ENCODE measurements around the gene TNFRSF1A.
"Not testable (repeated sequence)": the region's sequence is repeated elsewhere in the genome, so short reads cannot be mapped to it uniquely, and the experiment has no call there.

TNFRSF1A gene

DNA sequence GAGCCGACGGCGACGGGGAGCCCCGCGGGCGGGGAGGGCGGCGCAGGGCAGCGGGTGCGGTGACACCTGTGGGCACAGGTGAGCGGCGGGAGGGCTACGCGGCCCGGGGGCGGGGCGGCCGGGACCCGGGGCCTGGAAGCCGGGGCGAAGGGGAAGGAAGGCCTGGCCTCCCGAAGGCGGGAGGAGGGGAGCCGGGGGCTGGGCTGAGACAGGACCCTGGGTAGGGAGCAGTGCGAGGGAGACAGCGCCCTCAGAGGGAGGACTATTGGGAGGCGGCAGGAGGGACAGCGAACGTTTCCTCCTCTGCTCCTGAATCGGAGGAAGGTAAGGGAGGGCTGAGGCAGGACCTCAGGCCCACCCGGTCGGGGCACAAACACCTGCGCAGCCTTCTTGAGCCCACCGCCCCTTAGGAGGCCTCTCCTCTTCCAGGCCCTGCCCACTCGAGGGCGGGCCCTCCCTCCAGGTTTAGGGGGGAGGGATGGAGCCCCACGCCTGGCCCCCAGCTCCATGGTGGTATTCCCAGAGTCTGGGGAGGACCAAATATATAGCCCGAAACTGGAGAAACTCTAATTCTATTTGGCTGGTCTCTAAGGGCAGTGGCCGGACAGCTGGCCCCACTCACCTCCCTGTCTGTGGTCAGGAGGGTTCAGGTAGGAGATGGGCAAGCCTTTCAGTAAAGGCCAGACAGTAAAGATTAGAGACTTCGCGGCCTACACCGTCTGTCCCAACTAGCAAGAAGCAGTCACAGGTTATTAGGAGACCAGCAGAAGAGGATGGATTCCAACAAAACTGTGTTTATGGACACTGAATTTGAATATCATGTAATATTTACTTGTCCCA, 30.9 kb downstream of the TNFRSF1A start:
- no peak overlapping the region for H3K9ac ChIP-seq (ENCODE audit: low read length)
- H3K4me1 ChIP-seq (ENCODE audit: control insufficient read depth, insufficient read depth, low read length), result no peaks in the 10 kb centered on the region
- H3K4me3 ChIP-seq (ENCODE audit: low read length), result peak overlapping the region; percentile 53
- peaks cover 7% of the 10 kb centered on the region for H3K27me3 ChIP-seq (ENCODE audit: control insufficient read depth, insufficient read depth, low read length)
- no peak overlapping the region for H3K27ac ChIP-seq (ENCODE audit: low read depth, low read length)
- no peaks in the 10 kb centered on the region for H3K36me3 ChIP-seq (ENCODE audit: control insufficient read depth, insufficient read depth, low read length)

DNA sequence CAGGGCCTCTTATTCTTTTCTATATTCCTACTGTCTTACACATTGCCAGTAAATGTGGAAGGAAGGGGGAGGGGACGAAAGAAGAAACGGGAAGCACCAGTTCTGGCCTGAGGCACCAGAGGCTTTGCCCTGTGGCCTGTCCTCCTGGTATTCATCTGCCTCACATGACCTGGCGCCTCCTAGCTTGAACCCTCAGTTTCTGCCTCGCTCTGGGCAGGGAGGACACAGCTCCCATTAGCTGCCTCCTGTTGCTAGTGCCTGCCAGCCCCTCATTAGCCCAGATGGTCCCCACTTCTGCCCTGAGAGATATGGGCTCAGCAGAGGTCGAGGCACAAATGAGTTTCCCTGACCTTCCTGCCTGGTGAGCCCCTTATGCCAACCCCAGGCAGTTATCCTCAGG, 34.3 kb downstream of the TNFRSF1A start:
- Histone ChIP-seq H3K27me3 (ENCODE audit: control insufficient read depth, insufficient read depth, low read length) (peaks cover 3% of the 10 kb centered on the region), H3K4me1 (ENCODE audit: control insufficient read depth, insufficient read depth, low read length) (no peaks in the 10 kb centered on the region), H3K36me3 (ENCODE audit: control insufficient read depth, insufficient read depth, low read length) (no peaks in the 10 kb centered on the region), H3K4me3 (ENCODE audit: low read length) (no peak overlapping the region), H3K9ac (ENCODE audit: low read length) (no peak overlapping the region), H3K27ac (ENCODE audit: low read depth, low read length) (no peak overlapping the region)

GRCh38 chr12:6306599-6307220, 35.2 kb downstream of the TNFRSF1A start:
- Histone ChIP-seq H3K36me3 (ENCODE audit: control insufficient read depth, insufficient read depth, low read length) (no peaks in the 10 kb centered on the region), H3K4me1 (ENCODE audit: control insufficient read depth, insufficient read depth, low read length) (no peaks in the 10 kb centered on the region), H3K27ac (ENCODE audit: low read depth, low read length) (no peak overlapping the region), H3K27me3 (ENCODE audit: control insufficient read depth, insufficient read depth, low read length) (peaks cover 3% of the 10 kb centered on the region), H3K9ac (ENCODE audit: low read length) (no peak overlapping the region), H3K4me3 (ENCODE audit: low read length) (no peak overlapping the region)

DNA sequence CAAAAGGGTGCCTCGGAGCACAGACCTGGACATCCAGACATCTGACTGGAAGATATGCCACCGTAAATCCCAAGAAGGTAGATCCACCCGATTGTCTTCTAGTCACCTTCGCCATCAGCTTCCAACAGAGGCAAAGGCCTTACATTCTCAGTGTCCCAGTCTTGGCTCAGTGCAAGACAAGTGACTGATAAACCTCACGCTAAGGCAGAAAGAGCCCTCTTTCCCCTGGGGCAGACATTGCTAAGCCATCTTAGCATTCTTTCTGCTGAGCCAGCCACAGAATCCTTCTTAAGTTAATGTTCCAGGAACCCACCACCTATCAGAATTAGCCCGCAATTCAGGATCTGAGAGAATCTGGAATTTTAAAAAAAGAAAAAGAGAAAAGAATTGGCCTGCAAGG, 35.7 kb downstream of the TNFRSF1A start:
- H3K27ac ChIP-seq (ENCODE audit: low read depth, low read length), result no peak overlapping the region
- no peak overlapping the region for H3K4me3 ChIP-seq (ENCODE audit: low read length)
- no peaks in the 10 kb centered on the region for H3K36me3 ChIP-seq (ENCODE audit: control insufficient read depth, insufficient read depth, low read length)
- H3K27me3 ChIP-seq (ENCODE audit: control insufficient read depth, insufficient read depth, low read length), result peaks cover 3% of the 10 kb centered on the region
- H3K9ac ChIP-seq (ENCODE audit: low read length), result no peak overlapping the region
- H3K4me1 ChIP-seq (ENCODE audit: control insufficient read depth, insufficient read depth, low read length), result no peaks in the 10 kb centered on the region

- Histone ChIP-seq H3K36me3 (ENCODE audit: control insufficient read depth, insufficient read depth, low read length) (no peaks in the 10 kb centered on the region), H3K27me3 (ENCODE audit: control insufficient read depth, insufficient read depth, low read length) (no peaks in the 10 kb centered on the region), H3K4me1 (ENCODE audit: control insufficient read depth, insufficient read depth, low read length) (no peaks in the 10 kb centered on the region), H3K27ac (ENCODE audit: low read depth, low read length) (no peak overlapping the region), H3K9ac (ENCODE audit: low read length) (no peak overlapping the region), H3K4me3 (ENCODE audit: low read length) (no peak overlapping the region)
These were observed 38.8 kb downstream of the TNFRSF1A start for GRCh38 chr12:6303071-6303470.

DNA sequence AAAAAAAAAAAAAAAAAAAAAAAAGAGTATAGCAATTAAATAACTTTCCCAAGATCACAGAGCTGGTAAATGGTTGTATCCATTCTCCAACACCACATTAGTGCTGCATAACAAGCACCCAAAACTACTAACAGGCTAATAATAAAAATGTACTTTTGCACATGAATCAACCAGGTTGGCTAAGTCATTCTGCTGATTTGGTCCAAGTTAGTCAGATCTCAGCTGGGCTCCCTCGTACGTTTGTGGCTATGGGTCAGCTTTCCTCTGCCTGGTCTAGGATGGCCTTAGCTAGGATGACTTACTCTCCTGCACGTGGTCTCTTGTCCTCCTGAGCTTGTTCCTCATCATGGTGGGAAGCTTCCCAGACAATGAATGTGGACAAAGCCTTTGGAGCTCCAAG, 39.3 kb downstream of the TNFRSF1A start:
- Histone ChIP-seq H3K4me1 (ENCODE audit: control insufficient read depth, insufficient read depth, low read length) (no peaks in the 10 kb centered on the region), H3K27me3 (ENCODE audit: control insufficient read depth, insufficient read depth, low read length) (no peaks in the 10 kb centered on the region)

DNA sequence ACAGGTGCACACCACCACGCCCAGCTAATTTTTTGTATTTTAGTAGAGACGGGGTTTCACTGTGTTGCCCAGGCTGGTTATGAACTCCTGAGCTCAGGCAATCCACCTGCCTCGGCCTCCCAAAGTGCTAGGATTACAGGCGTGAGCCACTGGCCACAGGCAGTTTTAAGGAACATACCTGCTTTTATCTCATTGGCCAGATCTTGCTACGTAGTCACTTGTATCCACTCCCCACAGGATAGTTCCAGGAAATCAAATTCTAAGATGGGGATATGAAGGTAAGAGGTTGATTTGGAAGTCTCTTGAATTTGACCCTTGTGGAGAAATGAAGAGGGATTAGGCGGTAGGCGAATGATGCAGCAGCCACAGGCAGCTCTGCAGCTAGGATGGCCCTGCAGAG, 40.2 kb downstream of the TNFRSF1A start:
- Histone ChIP-seq H3K4me3 (ENCODE audit: low read length) (no peak overlapping the region), H3K4me1 (ENCODE audit: control insufficient read depth, insufficient read depth, low read length) (no peaks in the 10 kb centered on the region), H3K27me3 (ENCODE audit: control insufficient read depth, insufficient read depth, low read length) (no peaks in the 10 kb centered on the region), H3K36me3 (ENCODE audit: control insufficient read depth, insufficient read depth, low read length) (no peaks in the 10 kb centered on the region), H3K27ac (ENCODE audit: low read depth, low read length) (no peak overlapping the region), H3K9ac (ENCODE audit: low read length) (no peak overlapping the region)

More for the DNA sequence above, 39.3 kb downstream of the TNFRSF1A start:
- Histone ChIP-seq H3K27ac (ENCODE audit: low read depth, low read length) (no peak overlapping the region), H3K9ac (ENCODE audit: low read length) (no peak overlapping the region), H3K4me3 (ENCODE audit: low read length) (no peak overlapping the region), H3K36me3 (ENCODE audit: control insufficient read depth, insufficient read depth, low read length) (no peaks in the 10 kb centered on the region)

DNA sequence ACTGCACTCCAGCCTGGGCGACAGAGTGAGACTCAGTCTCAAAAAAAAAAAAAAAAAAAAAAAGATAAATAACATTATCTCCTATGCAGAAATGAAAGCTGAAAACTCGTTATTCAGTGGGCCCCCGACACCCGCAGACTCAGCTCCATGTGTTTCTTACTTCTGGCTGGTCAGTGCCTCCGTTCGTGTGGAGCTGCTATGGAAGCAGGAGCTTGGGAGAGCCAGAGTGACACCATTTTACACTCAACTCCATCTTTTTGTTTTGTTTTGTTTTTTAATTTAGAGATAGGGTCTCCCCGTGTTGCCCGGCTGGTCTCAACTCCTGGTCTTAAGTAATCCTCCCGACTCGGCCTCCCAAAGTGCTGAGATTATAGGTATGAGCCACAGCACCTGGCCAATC, 44.7 kb downstream of the TNFRSF1A start:
- H3K9ac ChIP-seq (ENCODE audit: low read length), result no peak overlapping the region
- no peak overlapping the region for H3K4me3 ChIP-seq (ENCODE audit: low read length)
- peaks cover 8% of the 10 kb centered on the region for H3K4me1 ChIP-seq (ENCODE audit: control insufficient read depth, insufficient read depth, low read length)
- no peak overlapping the region for H3K27ac ChIP-seq (ENCODE audit: low read depth, low read length)
- no peaks in the 10 kb centered on the region for H3K36me3 ChIP-seq (ENCODE audit: control insufficient read depth, insufficient read depth, low read length)
- no peaks in the 10 kb centered on the region for H3K27me3 ChIP-seq (ENCODE audit: control insufficient read depth, insufficient read depth, low read length)

GRCh38 chr12:6295094-6295811, 46.6 kb downstream of the TNFRSF1A start:
- peak overlapping the region; percentile 22 for H3K27ac ChIP-seq (ENCODE audit: low read depth, low read length)
- H3K36me3 ChIP-seq (ENCODE audit: control insufficient read depth, insufficient read depth, low read length), result no peaks in the 10 kb centered on the region
- peak overlapping the region; percentile 2 for H3K4me3 ChIP-seq (ENCODE audit: low read length)
- H3K27me3 ChIP-seq (ENCODE audit: control insufficient read depth, insufficient read depth, low read length), result no peaks in the 10 kb centered on the region
- peaks cover 8% of the 10 kb centered on the region for H3K4me1 ChIP-seq (ENCODE audit: control insufficient read depth, insufficient read depth, low read length)
- H3K9ac ChIP-seq (ENCODE audit: low read length), result no peak overlapping the region

GRCh38 chr12:6294156-6295093, 47.5 kb downstream of the TNFRSF1A start:
- Histone ChIP-seq H3K36me3 (ENCODE audit: control insufficient read depth, insufficient read depth, low read length) (no peaks in the 10 kb centered on the region), H3K27ac (ENCODE audit: low read depth, low read length) (peak overlapping the region; percentile 3), H3K27me3 (ENCODE audit: control insufficient read depth, insufficient read depth, low read length) (no peaks in the 10 kb centered on the region), H3K4me1 (ENCODE audit: control insufficient read depth, insufficient read depth, low read length) (peaks cover 8% of the 10 kb centered on the region), H3K9ac (ENCODE audit: low read length) (no peak overlapping the region), H3K4me3 (ENCODE audit: low read length) (peak overlapping the region; percentile 3)

- no peak overlapping the region for H3K27ac ChIP-seq (ENCODE audit: low read depth, low read length)
- H3K4me1 ChIP-seq (ENCODE audit: control insufficient read depth, insufficient read depth, low read length), result peaks cover 8% of the 10 kb centered on the region
- H3K36me3 ChIP-seq (ENCODE audit: control insufficient read depth, insufficient read depth, low read length), result no peaks in the 10 kb centered on the region
- H3K4me3 ChIP-seq (ENCODE audit: low read length), result no peak overlapping the region
- H3K9ac ChIP-seq (ENCODE audit: low read length), result no peak overlapping the region
- no peaks in the 10 kb centered on the region for H3K27me3 ChIP-seq (ENCODE audit: control insufficient read depth, insufficient read depth, low read length)
These were observed 49.3 kb downstream of the TNFRSF1A start for GRCh38 chr12:6292606-6293005.

- not testable (repeated sequence) for H3K36me3 ChIP-seq (ENCODE audit: control insufficient read depth, insufficient read depth, low read length); H3K4me3 ChIP-seq (ENCODE audit: low read length); H3K9ac ChIP-seq (ENCODE audit: low read length); H3K27me3 ChIP-seq (ENCODE audit: control insufficient read depth, insufficient read depth, low read length); H3K27ac ChIP-seq (ENCODE audit: low read depth, low read length); H3K4me1 ChIP-seq (ENCODE audit: control insufficient read depth, insufficient read depth, low read length)
These were observed 52.0 kb downstream of the TNFRSF1A start for GRCh38 chr12:6289906-6290305.
